ENCODE results near the gene IQSEC3.

IQSEC3 gene

DNA sequence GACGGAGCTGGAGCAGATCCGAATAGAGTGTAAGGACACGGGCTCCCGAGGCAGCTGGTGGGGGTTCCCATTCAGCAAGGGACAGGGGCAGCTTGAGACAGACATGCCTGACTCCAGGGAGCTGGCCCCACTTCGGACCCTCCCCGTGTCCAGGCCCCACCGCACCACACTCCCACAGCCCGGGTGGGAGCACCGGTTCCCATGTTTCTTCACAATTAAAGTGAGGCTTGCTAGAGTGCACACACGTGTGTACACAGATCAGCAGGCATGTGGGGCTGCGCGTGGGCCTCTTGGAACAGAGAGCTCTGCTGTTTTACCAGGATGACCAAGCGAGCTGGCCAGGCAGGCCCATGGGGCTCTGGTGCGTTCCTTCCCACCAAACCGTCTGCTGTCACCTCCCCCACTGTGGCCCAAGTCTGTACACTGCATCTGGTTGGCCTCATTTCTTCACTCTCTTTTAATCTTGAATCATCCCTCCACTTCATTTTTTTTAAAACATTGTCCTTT, 99.3 kb downstream of the IQSEC3 start:
- ATAC-seq (no peak), DNase-seq (ENCODE audit: low spot score in 2 of 2) (no peak)
- H3K4me1 Mint-ChIP-seq: peaks cover 13% of the 10 kb centered on the region
- H3K27ac Mint-ChIP-seq: no peak overlapping the region
- no peak overlapping the region for H3K4me3 Mint-ChIP-seq
- no peaks in the 10 kb centered on the region for H3K9me3 Mint-ChIP-seq
- no peaks in the 10 kb centered on the region for H3K36me3 Mint-ChIP-seq

DNA sequence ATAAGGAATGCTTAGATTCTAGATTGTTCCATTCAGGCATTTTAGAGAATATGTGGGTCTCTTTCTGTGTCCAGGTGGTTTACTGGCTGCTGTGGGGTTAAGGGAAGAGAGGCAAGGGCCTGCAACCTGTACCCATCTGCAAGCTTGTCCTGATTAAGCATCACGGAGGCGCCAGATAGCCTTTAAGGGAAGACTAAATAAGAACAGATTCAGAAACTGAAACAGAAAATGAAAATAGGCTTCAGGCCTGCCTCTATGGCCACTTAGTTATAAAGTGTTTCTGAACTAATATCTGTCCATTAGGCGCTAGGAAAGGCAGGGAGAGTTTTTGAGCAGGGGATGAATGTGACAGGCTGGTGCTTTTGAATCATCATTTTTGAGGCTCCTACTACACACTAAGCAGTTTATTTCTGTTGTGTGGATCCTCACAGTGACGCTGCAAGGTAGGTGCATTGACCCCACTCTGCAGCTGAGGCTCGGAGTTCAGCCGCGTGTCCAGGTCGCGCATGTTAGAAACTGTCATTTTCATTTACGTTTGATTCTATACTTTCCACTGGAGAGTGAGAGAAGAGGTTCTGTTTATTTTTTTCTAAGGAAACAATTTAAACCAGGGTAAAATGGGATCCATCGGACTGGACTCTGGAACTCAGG, 100.0 kb downstream of the IQSEC3 start:
- no peaks in the 10 kb centered on the region for H3K9me3 Mint-ChIP-seq
- no peaks in the 10 kb centered on the region for H3K36me3 Mint-ChIP-seq
- H3K4me3 Mint-ChIP-seq: no peak overlapping the region
- peaks cover 13% of the 10 kb centered on the region for H3K4me1 Mint-ChIP-seq
- no peak for DNase-seq (ENCODE audit: low spot score in 2 of 2)
- H3K27ac Mint-ChIP-seq: no peak overlapping the region
- ATAC-seq: no peak

- no peak for DNase-seq (ENCODE audit: low spot score in 2 of 2)
- no peak for ATAC-seq
- H3K9me3 Mint-ChIP-seq: no peaks in the 10 kb centered on the region
- no peaks in the 10 kb centered on the region for H3K36me3 Mint-ChIP-seq
- H3K27ac Mint-ChIP-seq: no peak overlapping the region
- H3K4me3 Mint-ChIP-seq: no peak overlapping the region
- H3K4me1 Mint-ChIP-seq: peaks cover 13% of the 10 kb centered on the region
Observed at GRCh38 chr12:167959-168600, 101.5 kb downstream of the IQSEC3 start.

DNA sequence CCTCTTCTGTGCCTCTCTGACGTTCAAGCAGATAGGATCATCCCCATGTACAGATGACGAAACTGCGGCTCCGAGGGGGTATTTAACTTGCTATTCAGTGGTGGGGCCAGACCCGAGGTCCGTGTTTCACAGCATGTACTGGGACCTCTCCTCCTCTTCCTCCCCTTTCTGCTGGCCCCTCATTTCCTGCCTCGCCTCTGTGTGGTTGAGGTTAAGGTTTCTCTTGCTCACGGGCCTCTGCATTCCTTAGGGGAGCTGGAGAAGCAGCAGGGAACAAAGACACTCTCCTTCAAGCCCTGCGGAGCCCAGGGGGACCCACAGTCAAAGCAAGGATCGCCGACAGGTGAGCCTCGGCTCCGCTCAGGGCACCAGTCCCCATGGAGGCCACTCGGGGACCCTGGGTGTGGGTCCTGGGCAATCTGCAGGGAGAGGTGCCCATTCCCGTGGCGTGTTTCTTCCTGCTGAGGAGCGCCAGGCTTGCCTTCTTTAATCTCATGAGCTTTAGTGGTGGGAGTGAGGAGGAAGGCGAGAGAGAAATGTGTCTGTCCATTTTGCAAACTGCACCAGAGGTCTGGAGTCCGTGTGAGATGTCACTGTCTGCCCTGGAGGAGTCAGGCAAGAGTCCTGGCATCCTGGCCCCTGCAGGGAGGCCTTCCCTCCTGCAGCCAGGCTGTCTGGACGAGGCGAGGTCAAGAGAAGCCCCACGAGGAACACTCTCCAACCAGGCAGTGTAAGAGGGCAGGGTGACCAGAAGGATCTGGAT, 102.4 kb downstream of the IQSEC3 start:
- H3K27ac Mint-ChIP-seq: no peak overlapping the region
- ATAC-seq (no peak), DNase-seq (ENCODE audit: low spot score in 2 of 2) (no peak)
- H3K36me3 Mint-ChIP-seq: no peaks in the 10 kb centered on the region
- H3K4me3 Mint-ChIP-seq: no peak overlapping the region
- no peaks in the 10 kb centered on the region for H3K9me3 Mint-ChIP-seq
- H3K4me1 Mint-ChIP-seq: peaks cover 13% of the 10 kb centered on the region

DNA sequence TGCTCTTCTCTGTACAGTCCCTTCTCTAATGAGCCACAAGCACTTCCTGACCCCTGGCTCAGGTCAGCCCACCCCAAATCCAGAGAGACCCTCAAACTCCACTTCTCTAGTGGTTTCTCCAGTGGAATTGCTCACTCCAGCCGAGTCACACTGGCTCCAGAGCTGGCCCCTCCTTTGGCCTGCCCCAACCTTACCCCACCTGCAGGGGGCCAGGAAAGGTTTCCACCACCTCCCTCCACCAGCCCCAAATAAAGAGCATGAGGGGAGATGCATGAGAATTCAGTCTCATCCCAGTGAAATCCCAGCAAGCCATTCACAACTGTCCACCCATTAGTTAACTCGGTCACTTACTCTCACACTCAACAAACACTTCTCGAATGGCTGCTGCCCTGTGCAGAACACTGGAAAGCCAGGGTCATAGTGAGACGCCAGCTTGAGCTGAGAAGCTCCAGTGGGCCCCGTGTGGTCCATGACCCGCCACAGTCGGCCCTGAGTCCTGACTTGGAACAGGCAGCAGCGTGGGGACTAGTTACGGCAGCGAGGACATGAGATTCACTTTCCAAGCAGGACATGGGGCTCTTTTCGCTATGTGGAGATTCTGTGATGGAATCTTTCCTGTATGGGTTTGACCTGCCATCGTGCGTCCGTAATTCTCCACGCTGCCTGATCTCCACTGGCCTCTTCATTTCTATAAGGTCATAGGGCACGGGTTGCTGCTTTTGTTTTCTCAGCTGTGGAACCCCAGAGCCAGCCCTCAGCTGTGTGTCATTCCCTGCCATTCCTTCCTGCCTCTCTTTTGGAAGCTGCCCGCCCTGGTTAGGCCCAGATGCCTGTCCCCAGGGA, 103.2 kb downstream of the IQSEC3 start:
- Mint-ChIP-seq H3K27ac (no peak overlapping the region), H3K9me3 (no peaks in the 10 kb centered on the region), H3K4me1 (peaks cover 13% of the 10 kb centered on the region), H3K36me3 (no peaks in the 10 kb centered on the region), H3K4me3 (no peak overlapping the region)
- ATAC-seq (no peak), DNase-seq (ENCODE audit: low spot score in 2 of 2) (no peak)

DNA sequence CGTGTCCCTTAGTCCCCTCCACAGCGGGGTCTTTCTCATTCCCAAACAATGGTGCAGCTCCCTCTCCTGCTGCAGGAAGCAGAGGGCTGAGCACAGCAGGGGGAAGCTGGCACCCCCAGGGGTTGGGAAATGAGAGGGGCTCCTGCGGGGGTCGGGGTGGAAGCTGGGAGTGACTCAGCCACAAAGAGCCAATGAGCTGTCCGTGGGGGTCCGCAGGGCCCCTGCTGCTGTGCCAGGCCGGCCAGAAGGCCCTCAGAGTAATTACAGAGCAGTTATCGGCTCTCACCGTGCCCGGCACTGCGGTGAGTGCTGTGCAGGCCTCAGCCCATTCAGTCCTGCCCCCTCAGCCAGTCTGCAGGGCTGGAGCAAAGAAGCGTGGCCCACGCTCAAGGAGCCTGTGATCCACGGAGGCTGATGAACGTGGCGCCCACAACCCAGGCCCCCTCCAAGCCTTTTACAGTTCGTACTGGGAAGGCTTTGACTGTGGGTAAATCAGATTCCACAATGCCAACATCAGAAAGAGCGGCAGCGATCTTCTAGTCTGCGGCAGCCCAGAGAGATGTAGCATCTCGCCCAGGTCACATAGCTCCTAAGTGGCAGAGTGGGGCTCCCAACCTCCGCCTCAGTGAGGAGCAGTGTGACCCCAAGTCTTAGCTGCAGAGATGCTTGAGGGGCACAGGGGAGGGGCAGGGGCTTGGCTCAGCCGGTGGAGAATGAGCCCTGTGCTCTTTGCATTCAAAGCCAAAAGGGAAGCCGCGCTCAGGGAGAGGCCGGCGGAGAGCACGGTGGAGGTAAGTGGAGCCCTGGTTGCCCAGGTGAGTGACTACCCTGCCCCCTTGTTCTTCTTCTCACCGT, 104.0 kb downstream of the IQSEC3 start:
- Mint-ChIP-seq H3K36me3 (no peaks in the 10 kb centered on the region), H3K9me3 (no peaks in the 10 kb centered on the region), H3K27ac (no peak overlapping the region), H3K4me1 (peaks cover 13% of the 10 kb centered on the region), H3K4me3 (no peak overlapping the region)
- DNase-seq (ENCODE audit: low spot score in 2 of 2): no peak
- ATAC-seq: no peak

GRCh38 chr12:171276-171675, 104.7 kb downstream of the IQSEC3 start:
- Mint-ChIP-seq H3K9me3 (no peaks in the 10 kb centered on the region), H3K36me3 (no peaks in the 10 kb centered on the region), H3K4me1 (peaks cover 13% of the 10 kb centered on the region), H3K4me3 (no peak overlapping the region), H3K27ac (no peak overlapping the region)
- DNase-seq (ENCODE audit: low spot score in 2 of 2) (no peak), ATAC-seq (no peak)

GRCh38 chr12:171743-172676, 105.4 kb downstream of the IQSEC3 start:
- DNase-seq (ENCODE audit: low spot score in 2 of 2) (no peak), ATAC-seq (no peak)
- H3K4me1 Mint-ChIP-seq: peaks cover 18% of the 10 kb centered on the region
- H3K36me3 Mint-ChIP-seq: no peaks in the 10 kb centered on the region
- H3K27ac Mint-ChIP-seq: peak overlapping the region; percentile 43
- H3K4me3 Mint-ChIP-seq: no peak overlapping the region
- no peaks in the 10 kb centered on the region for H3K9me3 Mint-ChIP-seq

GRCh38 chr12:172732-173161, 106.2 kb downstream of the IQSEC3 start:
- Mint-ChIP-seq H3K4me1 (peaks cover 18% of the 10 kb centered on the region), H3K36me3 (no peaks in the 10 kb centered on the region), H3K4me3 (no peak overlapping the region), H3K9me3 (no peaks in the 10 kb centered on the region), H3K27ac (peak overlapping the region; percentile 43)
- no peak for ATAC-seq
- no peak for DNase-seq (ENCODE audit: low spot score in 2 of 2)

GRCh38 chr12:174124-174523, 107.6 kb downstream of the IQSEC3 start:
- no peak overlapping the region for H3K27ac Mint-ChIP-seq
- H3K4me1 Mint-ChIP-seq: peaks cover 12% of the 10 kb centered on the region
- H3K36me3 Mint-ChIP-seq: no peaks in the 10 kb centered on the region
- DNase-seq (ENCODE audit: low spot score in 2 of 2) (no peak), ATAC-seq (no peak)
- H3K4me3 Mint-ChIP-seq: no peak overlapping the region
- no peaks in the 10 kb centered on the region for H3K9me3 Mint-ChIP-seq

GRCh38 chr12:174596-174995, 108.0 kb downstream of the IQSEC3 start:
- no peaks in the 10 kb centered on the region for H3K36me3 Mint-ChIP-seq
- peaks cover 7% of the 10 kb centered on the region for H3K4me1 Mint-ChIP-seq
- no peaks in the 10 kb centered on the region for H3K9me3 Mint-ChIP-seq
- ATAC-seq (peak; percentile 6), DNase-seq (ENCODE audit: low spot score in 2 of 2) (no peak)
- H3K27ac Mint-ChIP-seq: no peak overlapping the region
- H3K4me3 Mint-ChIP-seq: no peak overlapping the region

- no peak for ATAC-seq
Observed at GRCh38 chr12:175250-175649, 108.7 kb downstream of the IQSEC3 start.

GRCh38 chr12:175759-176158, 109.2 kb downstream of the IQSEC3 start:
- no peaks in the 10 kb centered on the region for H3K9me3 Mint-ChIP-seq
- no peak for DNase-seq (ENCODE audit: low spot score in 2 of 2)
- no peak overlapping the region for H3K4me3 Mint-ChIP-seq
- peaks cover 16% of the 10 kb centered on the region for H3K4me1 Mint-ChIP-seq
- H3K27ac Mint-ChIP-seq: no peak overlapping the region
- no peaks in the 10 kb centered on the region for H3K36me3 Mint-ChIP-seq
- ATAC-seq: no peak

More at GRCh38 chr12:175250-175649, 108.7 kb downstream of the IQSEC3 start:
- no peaks in the 10 kb centered on the region for H3K9me3 Mint-ChIP-seq
- H3K36me3 Mint-ChIP-seq: no peaks in the 10 kb centered on the region
- H3K4me1 Mint-ChIP-seq: peaks cover 12% of the 10 kb centered on the region
- no peak overlapping the region for H3K4me3 Mint-ChIP-seq
- no peak for DNase-seq (ENCODE audit: low spot score in 2 of 2)
- no peak overlapping the region for H3K27ac Mint-ChIP-seq

Measured in stimulated activated effector memory CD8-positive, alpha-beta T cell treated with anti-CD3 and anti-CD28 coated beads, Interleukin-12 subunit alpha, Interleukin-12 subunit beta, amount 100 ng/mL, for 72 hours (primary cell).